ENCODE results near the gene TMEM59L.

TMEM59L gene

GRCh38 chr19:18666317-18666716, 53.6 kb downstream of the TMEM59L start:
- DNase-seq: no peak
- Histone ChIP-seq H3K9me3 (no peaks in the 10 kb centered on the region), H3K27ac (peak overlapping the region; percentile 96 to 99), H3K36me3 (peaks cover 35 to 56% (median 42%) of the 10 kb centered on the region in 3 donors), H3K27me3 (no peaks in the 10 kb centered on the region), H3K4me1 (peaks cover 0 to 85% (median 58%) of the 10 kb centered on the region in 4 donors), H3K4me3 (no peak overlapping the region)
- intact Hi-C loops (cut with DNase I; ENCODE audit: low total_unique reads): no loop called here
- TF ChIP-seq CTCF (IDR thresholded peaks at IDR 0.05): no peak

GRCh38 chr19:18666784-18667183, 54.1 kb downstream of the TMEM59L start:
- H3K36me3 ChIP-seq: peaks cover 35 to 60% (median 42%) of the 10 kb centered on the region in 3 donors
- no peaks in the 10 kb centered on the region for H3K9me3 ChIP-seq
- TF ChIP-seq CTCF (IDR thresholded peaks at IDR 0.05): no peak
- peak overlapping the region; percentile 96 to 99 for H3K27ac ChIP-seq
- H3K4me3 ChIP-seq: no peak overlapping the region
- peak in 1 of 2 donors; percentile 67 for DNase-seq
- intact Hi-C loops (cut with DNase I; ENCODE audit: low total_unique reads): no loop called here
- H3K4me1 ChIP-seq: peaks cover 0 to 85% (median 58%) of the 10 kb centered on the region in 4 donors
- H3K27me3 ChIP-seq: no peaks in the 10 kb centered on the region

GRCh38 chr19:18667531-18668251, 55.0 kb downstream of the TMEM59L start:
- no peaks in the 10 kb centered on the region for H3K27me3 ChIP-seq
- intact Hi-C loops (cut with DNase I; ENCODE audit: low total_unique reads): no loop called here
- TF ChIP-seq CTCF (IDR thresholded peaks at IDR 0.05): no peak
- no peaks in the 10 kb centered on the region for H3K9me3 ChIP-seq
- peak overlapping the region; percentile 96 to 99 for H3K27ac ChIP-seq
- H3K4me3 ChIP-seq: no peak overlapping the region
- peaks cover 0 to 85% (median 58%) of the 10 kb centered on the region in 4 donors for H3K4me1 ChIP-seq
- peaks cover 35 to 62% (median 42%) of the 10 kb centered on the region in 3 donors for H3K36me3 ChIP-seq
- peak in 1 of 2 donors; percentile 70 for DNase-seq

GRCh38 chr19:18668252-18668631, 55.6 kb downstream of the TMEM59L start:
- intact Hi-C loops (cut with DNase I; ENCODE audit: low total_unique reads): no loop called here
- no peak for TF ChIP-seq CTCF (IDR thresholded peaks at IDR 0.05)
- Histone ChIP-seq H3K9me3 (no peaks in the 10 kb centered on the region), H3K4me3 (no peak overlapping the region), H3K27me3 (no peaks in the 10 kb centered on the region), H3K4me1 (peaks cover 0 to 85% (median 58%) of the 10 kb centered on the region in 4 donors), H3K27ac (peak overlapping the region; percentile 96 to 99), H3K36me3 (peaks cover 35 to 62% (median 42%) of the 10 kb centered on the region in 3 donors)
- no peak for DNase-seq

GRCh38 chr19:18668744-18669523, 56.3 kb downstream of the TMEM59L start:
- no peaks in the 10 kb centered on the region for H3K27me3 ChIP-seq
- H3K36me3 ChIP-seq: peaks cover 35 to 62% (median 42%) of the 10 kb centered on the region in 3 donors
- peak overlapping the region; percentile 80 to 99 for H3K27ac ChIP-seq
- H3K9me3 ChIP-seq: no peaks in the 10 kb centered on the region
- H3K4me3 ChIP-seq: no peak overlapping the region
- peak in 1 of 2 donors; percentile 66 for DNase-seq
- intact Hi-C loops (cut with DNase I; ENCODE audit: low total_unique reads): no loop called here
- no peak for TF ChIP-seq CTCF (IDR thresholded peaks at IDR 0.05)
- H3K4me1 ChIP-seq: peaks cover 0 to 85% (median 53%) of the 10 kb centered on the region in 4 donors

Measured in tibial artery (tissue), 4 donors.